ENCODE measurements around the gene CYP19A1. TPM values are rescaled to one million over a fixed set of nuclear protein-coding genes. Genes with fewer than 3 reads are reported as not detected.

Gene CYP19A1
- total RNA-seq, 1 experiment from 2014 or later: not detected

DNA sequence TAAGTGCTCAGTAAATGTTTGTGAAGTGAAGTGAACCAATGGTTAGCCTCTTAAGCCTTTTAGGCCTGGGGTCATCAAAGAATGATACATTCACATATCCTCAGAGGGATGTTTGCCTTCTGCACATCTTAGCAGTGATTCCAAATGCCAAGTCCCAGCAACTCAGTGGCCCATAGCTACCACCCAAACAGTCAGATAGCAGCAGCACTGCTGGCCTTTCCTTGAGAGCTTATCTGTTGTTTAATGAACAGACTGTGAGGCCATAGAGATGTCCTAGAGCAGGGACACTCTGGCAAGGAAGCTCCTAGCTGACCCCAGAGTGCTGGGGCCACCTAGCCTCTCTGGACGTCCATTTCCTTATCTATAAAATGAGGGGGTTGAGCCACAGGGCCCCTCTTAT is 86.8 kb downstream of the CYP19A1 start (continued):
- TF ChIP-seq, protein P1, sequence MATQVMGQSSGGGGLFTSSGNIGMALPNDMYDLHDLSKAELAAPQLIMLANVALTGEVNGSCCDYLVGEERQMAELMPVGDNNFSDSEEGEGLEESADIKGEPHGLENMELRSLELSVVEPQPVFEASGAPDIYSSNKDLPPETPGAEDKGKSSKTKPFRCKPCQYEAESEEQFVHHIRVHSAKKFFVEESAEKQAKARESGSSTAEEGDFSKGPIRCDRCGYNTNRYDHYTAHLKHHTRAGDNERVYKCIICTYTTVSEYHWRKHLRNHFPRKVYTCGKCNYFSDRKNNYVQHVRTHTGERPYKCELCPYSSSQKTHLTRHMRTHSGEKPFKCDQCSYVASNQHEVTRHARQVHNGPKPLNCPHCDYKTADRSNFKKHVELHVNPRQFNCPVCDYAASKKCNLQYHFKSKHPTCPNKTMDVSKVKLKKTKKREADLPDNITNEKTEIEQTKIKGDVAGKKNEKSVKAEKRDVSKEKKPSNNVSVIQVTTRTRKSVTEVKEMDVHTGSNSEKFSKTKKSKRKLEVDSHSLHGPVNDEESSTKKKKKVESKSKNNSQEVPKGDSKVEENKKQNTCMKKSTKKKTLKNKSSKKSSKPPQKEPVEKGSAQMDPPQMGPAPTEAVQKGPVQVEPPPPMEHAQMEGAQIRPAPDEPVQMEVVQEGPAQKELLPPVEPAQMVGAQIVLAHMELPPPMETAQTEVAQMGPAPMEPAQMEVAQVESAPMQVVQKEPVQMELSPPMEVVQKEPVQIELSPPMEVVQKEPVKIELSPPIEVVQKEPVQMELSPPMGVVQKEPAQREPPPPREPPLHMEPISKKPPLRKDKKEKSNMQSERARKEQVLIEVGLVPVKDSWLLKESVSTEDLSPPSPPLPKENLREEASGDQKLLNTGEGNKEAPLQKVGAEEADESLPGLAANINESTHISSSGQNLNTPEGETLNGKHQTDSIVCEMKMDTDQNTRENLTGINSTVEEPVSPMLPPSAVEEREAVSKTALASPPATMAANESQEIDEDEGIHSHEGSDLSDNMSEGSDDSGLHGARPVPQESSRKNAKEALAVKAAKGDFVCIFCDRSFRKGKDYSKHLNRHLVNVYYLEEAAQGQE (IDR thresholded peaks at IDR 0.05; ENCODE audit: low read depth): no peak
- no peak for TF ChIP-seq SIN3A (IDR thresholded peaks at IDR 0.05; ENCODE audit: low read depth)
- TF ChIP-seq CEBPB (IDR thresholded peaks at IDR 0.05; ENCODE audit: low read depth): no peak
- TF ChIP-seq ZFX (IDR thresholded peaks at IDR 0.05): no peak
- TF ChIP-seq EZH2 (IDR thresholded peaks at IDR 0.05): no peak
- TF ChIP-seq TCF7L2 (IDR thresholded peaks at IDR 0.05; ENCODE audit: borderline replicate concordance, extremely low read depth, insufficient read depth, insufficient read length): no peak
- TF ChIP-seq MAX (IDR thresholded peaks at IDR 0.05): no peak

GRCh38 chr15:51250217-51251011 is 88.0 kb downstream of the CYP19A1 start:
- Histone ChIP-seq H3K4me1 (ENCODE audit: control insufficient read depth in 1 of 2, insufficient read depth in 2 of 2, low read length in 2 of 2) (peaks cover 0 to 7% of the 10 kb centered on the region in 2 experiments; a peak in 1 of 4 replicates), H3K27me3 (ENCODE audit: insufficient read depth, low read length) (no peaks in the 10 kb centered on the region), H2AFZ (ENCODE audit: low read depth, low read length, poor library complexity, severe bottlenecking) (no peak overlapping the region), H3K4me2 (ENCODE audit: low read length) (no peak overlapping the region), H3K79me2 (ENCODE audit: insufficient read depth, low read length) (no peaks in the 10 kb centered on the region), H3K9ac (ENCODE audit: low read length) (no peak overlapping the region), H3K9me2 (ENCODE audit: insufficient read depth) (no peaks in the 10 kb centered on the region), H3K9me3 (ENCODE audit: control insufficient read depth in 1 of 2, insufficient read depth in 1 of 2, low read depth in 1 of 2, low read length in 2 of 2) (no peaks in the 10 kb centered on the region), H4K20me1 (ENCODE audit: insufficient read depth) (no peaks in the 10 kb centered on the region), H3K4me3 (replicated peaks in 1 of 2; ENCODE audit: low read depth in 1 of 2, low read length in 2 of 2) (no peak overlapping the region), H3K27ac (ENCODE audit: low read depth, low read length) (no peak overlapping the region), H3K36me3 (ENCODE audit: control insufficient read depth in 1 of 2, insufficient read depth in 2 of 2, low read length in 2 of 2) (no peaks in the 10 kb centered on the region)
- CTCF ChIA-PET: no interaction called here
- intact Hi-C loops (cut with micrococcal nuclease): no loop called here
- no TSS peak for BruUV-seq (replicated peaks)
- POLR2A ChIA-PET: no interaction called here
- no peak for TF ChIP-seq ELF1 (IDR thresholded peaks at IDR 0.05; ENCODE audit: borderline replicate concordance, low read depth)
- TF ChIP-seq CBX3 (IDR thresholded peaks at IDR 0.05; ENCODE audit: low read depth): no peak
- no peak for TF ChIP-seq CTCF (IDR thresholded peaks at IDR 0.05 in 2 of 3, conservative IDR thresholded peaks at IDR 0.05 in 1 of 3; ENCODE audit: borderline replicate concordance in 1 of 3, insufficient read depth in 1 of 3, low read depth in 2 of 3, low read length in 2 of 3)
- no peak for TF ChIP-seq RAD21 (IDR thresholded peaks at IDR 0.05; ENCODE audit: low read depth)
- TF ChIP-seq EZH2 (IDR thresholded peaks at IDR 0.05): no peak
- TF ChIP-seq ZBTB33 (IDR thresholded peaks at IDR 0.05; ENCODE audit: extremely low read depth, insufficient replicate concordance, low read length): no peak
- TF ChIP-seq EGR1 (IDR thresholded peaks at IDR 0.05; ENCODE audit: low read depth): no peak
- no peak for TF ChIP-seq TCF7L2 (IDR thresholded peaks at IDR 0.05; ENCODE audit: borderline replicate concordance, extremely low read depth, insufficient read depth, insufficient read length)
- no peak for TF ChIP-seq POLR2A (IDR thresholded peaks at IDR 0.05; ENCODE audit: borderline replicate concordance, extremely low read depth, insufficient read depth, insufficient read length)
- no peak for TF ChIP-seq SP1 (IDR thresholded peaks at IDR 0.05; ENCODE audit: low read depth)
- TF ChIP-seq JUND (IDR thresholded peaks at IDR 0.05): no peak
- TF ChIP-seq FOSL1 (IDR thresholded peaks at IDR 0.05; ENCODE audit: low read depth): no peak
- TF ChIP-seq SIN3A (IDR thresholded peaks at IDR 0.05; ENCODE audit: low read depth): no peak
- no peak for TF ChIP-seq ZFX (IDR thresholded peaks at IDR 0.05)
- TF ChIP-seq CEBPB (IDR thresholded peaks at IDR 0.05; ENCODE audit: low read depth): no peak
- ATAC-seq (no peak), DNase-seq (ENCODE audit: low read depth, low spot score) (no peak)
- RAD21 ChIA-PET (ENCODE audit: low non-redundant PET in 1 of 2, low total read pairs in 2 of 2, uncharacterized antibody in 2 of 2, unreplicated experiment in 2 of 2): no interaction called here
